Gastroesophageal sphincter (tissue), 2 donors: ENCODE data around the gene NUP42.

Experiments
- POLR2A ChIP-seq, 2 donors: fragments of 450-650 bp; IDR thresholded peaks; one replicate each; pipeline ENCODE4 v1.6.1; 2017; ENCODE audit warnings: antibody characterized with exemption in 2 of 2, mild to moderate bottlenecking in 2 of 2, moderate library complexity in 1 of 2
- POLR2AphosphoS5 ChIP-seq: sonication (generic); formaldehyde crosslinking; IDR thresholded peaks from one replicate; pipeline ENCODE4 v1.6.1; 2017; ENCODE audit warnings: antibody characterized with exemption

GRCh38 chr7:23183279-23184012, 1.6 kb downstream of the NUP42 start:
- TF ChIP-seq POLR2AphosphoS5 (no peak), POLR2A (IDR thresholded peaks at IDR 0.05) (no peak)
